K562 (cell line): Measurements from ENCODE around the gene SLC48A1.

Experiments used
- EGR1 ChIP-seq: fragments of 450-650 bp; conservative IDR thresholded peaks from 2 replicates; pipeline ENCODE4 v1.6.1; 2017; ENCODE audit warnings: mild to moderate bottlenecking
- ELF1 ChIP-seq: fragments of 200-800 bp; sonication (Bioruptor generic); IDR thresholded peaks from 2 replicates; pipeline ENCODE4 v1.6.1; 2016; ENCODE audit warnings: missing genetic modification characterization, missing compliant biosample characterization
- EP300 ChIP-seq: IDR thresholded peaks from 2 replicates; pipeline ENCODE4 v1.6.1; 2012; ENCODE audit warnings: low read length, improper control_type of control experiment
- ETS1 ChIP-seq: conservative IDR thresholded peaks from 2 replicates; pipeline ENCODE4 v1.6.1; 2011; ENCODE audit warnings: low read depth, mild to moderate bottlenecking, low read length; ENCODE audit not compliant: control insufficient read depth
- FOXP1 ChIP-seq: sonication (generic); formaldehyde crosslinking; IDR thresholded peaks from 2 replicates; pipeline ENCODE4 v1.8.0; 2022; ENCODE audit warnings: mild to moderate bottlenecking, missing genetic modification reagents
- GABPA ChIP-seq: fragments of 200-800 bp; sonication (Bioruptor generic); conservative IDR thresholded peaks from 2 replicates; pipeline ENCODE4 v1.6.1; 2016; ENCODE audit warnings: low read depth, missing genetic modification characterization, missing compliant biosample characterization
- NKRF ChIP-seq: fragments of 450-650 bp; IDR thresholded peaks from 2 replicates; pipeline ENCODE4 v1.6.1; 2016; ENCODE audit warnings: borderline replicate concordance
- RFX5 ChIP-seq: IDR thresholded peaks from 2 replicates; pipeline ENCODE4 v1.6.1; 2011; ENCODE audit warnings: low read depth, mild to moderate bottlenecking, improper control_type of control experiment, low read length
- SETDB1 ChIP-seq: IDR thresholded peaks from one replicate; pipeline ENCODE4 v1.6.1; 2012; ENCODE audit warnings: low read length, control low read depth, inconsistent platforms
- TGIF2 ChIP-seq: sonication (generic); formaldehyde crosslinking; IDR thresholded peaks from 2 replicates; pipeline ENCODE4 v1.8.1; 2022; ENCODE audit warnings: mild to moderate bottlenecking, missing genetic modification reagents, moderate library complexity
- ZNF384 ChIP-seq: IDR thresholded peaks from 2 replicates; pipeline ENCODE4 v1.6.1; 2012; ENCODE audit warnings: low read depth, low read length, improper control_type of control experiment
- ZNF449 ChIP-seq: fragments of 250-450 bp; sonication (Bioruptor Pico); IDR thresholded peaks from 2 replicates; pipeline ENCODE4 v1.8.0; 2022; ENCODE audit warnings: moderate library complexity, mild to moderate bottlenecking, inconsistent platforms
- TF ChIP-seq, protein P1 (sequence below), 3 experiments: IDR thresholded peaks in 2 of 3; conservative IDR thresholded peaks in 1 of 3; 2 replicates each; pipeline ENCODE4 v1.5.1; 2011 to 2012; ENCODE audit warnings: low read length in 3 of 3, mild to moderate bottlenecking in 3 of 3, control low read depth in 2 of 3, improper control_type of control experiment in 1 of 3, inconsistent platforms in 1 of 3, low read depth in 1 of 3, mixed read lengths in 1 of 3, moderate library complexity in 1 of 3; ENCODE audit not compliant: insufficient read depth in 2 of 3

GRCh38 chr12:47739979-47740378 is 33.1 kb upstream of the SLC48A1 start:
- TF ChIP-seq TGIF2 (CRISPR knock-in tag) = no peak
- TF ChIP-seq SETDB1 = no peak
- TF ChIP-seq, protein P1, sequence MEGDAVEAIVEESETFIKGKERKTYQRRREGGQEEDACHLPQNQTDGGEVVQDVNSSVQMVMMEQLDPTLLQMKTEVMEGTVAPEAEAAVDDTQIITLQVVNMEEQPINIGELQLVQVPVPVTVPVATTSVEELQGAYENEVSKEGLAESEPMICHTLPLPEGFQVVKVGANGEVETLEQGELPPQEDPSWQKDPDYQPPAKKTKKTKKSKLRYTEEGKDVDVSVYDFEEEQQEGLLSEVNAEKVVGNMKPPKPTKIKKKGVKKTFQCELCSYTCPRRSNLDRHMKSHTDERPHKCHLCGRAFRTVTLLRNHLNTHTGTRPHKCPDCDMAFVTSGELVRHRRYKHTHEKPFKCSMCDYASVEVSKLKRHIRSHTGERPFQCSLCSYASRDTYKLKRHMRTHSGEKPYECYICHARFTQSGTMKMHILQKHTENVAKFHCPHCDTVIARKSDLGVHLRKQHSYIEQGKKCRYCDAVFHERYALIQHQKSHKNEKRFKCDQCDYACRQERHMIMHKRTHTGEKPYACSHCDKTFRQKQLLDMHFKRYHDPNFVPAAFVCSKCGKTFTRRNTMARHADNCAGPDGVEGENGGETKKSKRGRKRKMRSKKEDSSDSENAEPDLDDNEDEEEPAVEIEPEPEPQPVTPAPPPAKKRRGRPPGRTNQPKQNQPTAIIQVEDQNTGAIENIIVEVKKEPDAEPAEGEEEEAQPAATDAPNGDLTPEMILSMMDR (IDR thresholded peaks at IDR 0.05 in 2 of 3, conservative IDR thresholded peaks at IDR 0.05 in 1 of 3; ENCODE audit: insufficient read depth in 2 of 3, low read depth in 1 of 3, low read length in 3 of 3) = 0 out of 6 replicates have a peak, but pooled peaks of 1 of the 3 experiments have one; percentile 7
- TF ChIP-seq NKRF = no peak
- TF ChIP-seq EP300 = no peak
- no peak for TF ChIP-seq ETS1
- no peak for TF ChIP-seq ELF1 (tag)
- no peak for TF ChIP-seq GABPA (tag)
- TF ChIP-seq FOXP1 (CRISPR knock-in tag) = no peak
- no peak for TF ChIP-seq RFX5
- TF ChIP-seq ZNF384 = no peak
- no peak for TF ChIP-seq EGR1
- no peak for TF ChIP-seq ZNF449
